Stimulated activated CD4-positive, alpha-beta T cell treated with anti-CD3 and anti-CD28 coated beads, Interleukin-2, amount 100 ng/mL, for 48 hours (primary cell): ENCODE measurements around the gene HRK.
A peak's percentile ranks its signal among the peaks of the same experiment; 100 is the strongest.

Experiments used
- DNase-seq, 2 donors: peaks; one replicate each; pipeline ENCODE4 v3.0.0-alpha.2; 2020

Gene HRK

DNA sequence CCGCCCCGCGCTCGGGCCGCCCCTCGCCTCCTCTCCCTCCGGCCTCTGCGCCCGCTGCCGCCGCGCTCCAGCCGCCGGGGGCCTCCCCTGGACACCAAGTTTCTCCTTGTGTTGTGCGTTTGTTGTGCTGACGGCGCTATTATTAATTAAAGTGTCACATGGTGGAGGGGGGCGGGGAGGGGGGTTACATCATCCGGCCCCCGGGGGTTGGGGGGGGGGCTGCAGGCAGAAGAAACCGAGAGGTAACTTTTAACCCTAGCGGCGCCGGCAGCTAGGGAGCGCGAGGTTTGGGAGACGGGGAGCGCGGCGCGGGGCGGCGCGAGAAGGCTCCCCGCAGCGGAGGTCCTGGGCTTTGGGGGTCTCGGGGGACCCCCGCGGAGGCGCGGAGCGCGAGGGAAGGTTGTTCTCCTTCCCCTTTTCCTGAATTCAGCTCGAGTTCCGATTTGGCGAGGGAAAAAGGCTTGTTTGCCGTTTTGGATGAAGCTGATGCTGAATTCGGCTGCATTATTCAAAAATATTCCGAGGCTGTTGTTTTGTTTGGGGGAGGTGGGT, at the start of gene HRK:
Gene HRK (minus strand): TSS at position 117 of the 552 bp plus-strand sequence. CDS start 134 bp downstream, outside the sequence.
- no peak for DNase-seq

DNA sequence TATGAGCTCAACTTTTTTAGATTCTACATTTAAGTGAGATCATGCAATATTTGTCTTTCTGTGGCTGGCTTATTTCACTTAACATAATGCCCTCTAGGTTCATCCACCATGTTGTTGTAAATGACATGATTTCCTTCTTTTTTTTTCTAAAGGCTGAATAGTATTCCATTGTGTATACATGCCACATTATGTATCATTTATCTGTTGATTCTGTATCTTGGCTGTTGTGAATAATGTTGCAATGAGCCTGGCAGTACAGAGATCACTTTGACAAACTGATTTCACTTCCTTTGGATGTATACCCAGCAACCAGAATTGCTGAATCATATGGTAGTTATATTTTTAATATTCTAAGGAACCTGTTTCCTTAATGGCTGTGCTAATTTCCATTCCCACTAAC, 48.6 kb upstream of the HRK start:
- DNase-seq = no peak

DNA sequence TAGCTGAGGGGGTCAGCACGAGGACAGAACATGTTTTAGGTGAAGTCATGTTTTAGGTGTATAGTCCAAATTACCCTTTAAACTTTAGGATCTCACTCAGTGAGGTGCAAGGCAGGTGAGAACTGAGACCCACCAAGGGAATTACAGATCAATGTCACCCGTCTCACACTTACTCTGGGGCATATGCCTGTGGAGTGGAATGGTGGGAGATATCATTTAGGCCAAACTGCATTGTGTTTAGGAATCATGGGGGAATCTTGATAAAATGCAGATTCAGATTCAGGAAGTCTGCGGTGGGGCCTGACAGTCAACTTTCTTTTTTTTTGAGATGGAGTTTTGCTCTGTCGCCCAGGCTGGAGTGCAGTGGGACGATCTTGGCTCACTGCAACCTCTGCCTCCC, 47.3 kb upstream of the HRK start:
- DNase-seq = no peak

DNA sequence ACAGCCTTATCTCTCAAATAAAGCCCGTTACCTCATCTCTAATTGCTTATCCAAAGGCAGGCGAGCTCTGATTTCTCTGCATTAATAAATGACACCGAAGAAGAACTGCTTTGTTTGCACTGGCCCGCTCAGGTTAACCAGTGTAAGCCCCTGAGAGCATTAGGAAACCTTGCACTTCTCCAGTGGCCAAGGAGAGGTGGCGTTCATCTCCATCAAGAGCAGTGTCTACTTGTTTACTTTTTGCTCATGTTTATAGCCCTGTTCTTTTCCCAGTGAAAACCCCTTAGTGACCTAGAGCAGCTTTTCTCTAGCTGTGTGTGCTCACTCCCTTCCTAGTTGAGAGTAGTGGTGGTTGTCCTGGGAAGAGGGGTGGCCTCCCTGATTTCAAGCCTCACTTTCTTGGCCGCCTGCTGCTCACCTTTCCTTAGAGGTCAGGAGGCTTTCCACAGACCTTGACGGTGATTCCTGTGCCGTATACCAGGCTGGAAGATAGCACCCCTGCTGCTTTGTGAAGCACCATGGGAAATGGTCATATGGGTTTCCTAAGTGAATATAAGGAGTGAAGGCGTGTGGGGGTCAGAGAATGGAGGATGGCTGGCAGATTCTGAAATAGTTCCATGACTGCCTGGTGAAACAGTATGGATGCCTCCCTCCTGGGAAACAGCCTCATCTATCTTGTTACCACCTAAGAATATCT, 46.2 kb upstream of the HRK start:
- no peak for DNase-seq

DNA sequence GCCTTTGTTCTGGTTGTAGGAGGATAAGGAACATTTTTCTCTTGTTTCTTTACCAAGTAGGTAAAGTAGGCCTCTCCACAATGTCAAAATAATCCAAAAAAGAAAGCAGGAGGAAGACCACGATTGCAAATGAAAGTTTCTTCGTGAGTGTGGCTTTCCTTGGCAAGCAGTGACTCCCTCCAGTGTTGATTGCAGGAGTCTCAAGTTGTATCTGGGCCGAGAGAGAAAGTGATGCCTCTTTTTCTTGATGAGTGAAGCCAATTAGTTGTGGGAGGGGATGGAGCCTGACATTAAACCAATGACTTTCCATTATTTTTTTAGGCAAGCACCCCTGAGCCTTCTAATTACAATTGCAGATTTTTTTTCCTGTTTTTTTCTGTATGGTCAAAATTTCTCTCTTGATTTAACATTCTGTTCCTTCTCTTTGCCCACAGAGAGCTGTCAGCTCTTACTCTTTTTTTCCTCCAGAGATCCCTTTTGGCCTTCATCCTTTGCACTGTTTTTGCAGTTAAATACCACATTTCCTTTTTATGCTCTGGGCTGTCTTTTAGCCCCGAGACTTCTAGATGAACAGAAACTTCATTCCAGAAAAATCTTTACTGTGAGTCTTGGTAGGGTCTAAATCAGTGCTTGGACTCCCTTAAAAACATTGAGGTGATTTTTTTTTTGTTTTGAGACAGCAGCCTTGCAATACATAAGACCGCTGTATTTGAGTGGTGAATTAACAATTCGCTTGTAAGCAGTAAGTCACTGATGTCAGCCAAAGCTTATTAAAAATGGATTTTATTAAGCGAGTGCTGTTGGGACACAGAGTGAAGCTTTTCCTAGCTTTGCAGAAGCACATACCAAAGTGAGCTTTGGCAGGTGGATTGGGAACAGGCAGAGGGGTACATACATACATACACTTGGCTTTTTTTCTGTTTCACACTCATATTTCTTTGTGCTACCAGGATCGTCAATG, 45.3 kb upstream of the HRK start:
- no peak for DNase-seq

DNA sequence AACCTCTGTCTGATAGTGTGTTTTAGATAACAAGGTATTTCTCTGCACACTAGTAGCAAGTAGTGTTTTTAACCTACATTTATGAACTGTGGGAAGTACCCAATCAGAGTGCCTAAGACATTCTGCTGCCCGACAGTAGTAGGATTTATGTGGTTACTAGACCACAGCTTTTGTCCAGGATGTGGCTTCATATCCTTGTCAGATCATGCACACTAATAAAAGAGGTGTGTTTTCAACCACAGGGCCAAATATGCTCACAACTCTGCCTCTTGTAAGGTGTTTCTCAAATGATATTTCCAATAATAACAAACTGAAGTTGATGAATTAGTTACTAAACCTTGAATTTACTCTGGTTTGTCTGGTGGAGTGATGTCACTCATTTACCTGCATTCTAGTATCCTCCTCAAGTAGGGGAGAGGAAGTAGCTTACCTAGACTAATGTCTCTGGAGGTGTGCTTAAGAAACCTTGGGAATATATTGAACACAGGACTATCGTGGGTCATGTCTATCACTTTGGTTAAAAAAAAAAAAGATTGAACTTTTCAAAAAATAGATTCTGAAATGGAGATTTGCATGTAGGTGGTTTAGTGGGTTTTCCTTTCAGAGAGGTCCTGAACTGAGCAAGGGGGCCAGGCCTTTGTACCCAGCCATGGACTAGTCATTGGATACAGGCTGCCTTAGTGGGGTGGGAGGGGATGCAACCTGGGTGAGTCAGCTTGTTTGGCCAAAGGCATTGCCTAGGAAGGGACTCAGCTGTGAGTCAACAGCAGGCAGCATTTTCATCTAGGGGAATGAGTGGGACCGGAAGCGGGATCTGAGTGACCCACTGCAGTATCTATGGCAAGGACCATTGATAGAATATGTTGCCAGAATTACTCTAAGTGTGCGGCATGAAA, 43.6 kb upstream of the HRK start:
- peak; percentile 15 to 30 for DNase-seq

DNA sequence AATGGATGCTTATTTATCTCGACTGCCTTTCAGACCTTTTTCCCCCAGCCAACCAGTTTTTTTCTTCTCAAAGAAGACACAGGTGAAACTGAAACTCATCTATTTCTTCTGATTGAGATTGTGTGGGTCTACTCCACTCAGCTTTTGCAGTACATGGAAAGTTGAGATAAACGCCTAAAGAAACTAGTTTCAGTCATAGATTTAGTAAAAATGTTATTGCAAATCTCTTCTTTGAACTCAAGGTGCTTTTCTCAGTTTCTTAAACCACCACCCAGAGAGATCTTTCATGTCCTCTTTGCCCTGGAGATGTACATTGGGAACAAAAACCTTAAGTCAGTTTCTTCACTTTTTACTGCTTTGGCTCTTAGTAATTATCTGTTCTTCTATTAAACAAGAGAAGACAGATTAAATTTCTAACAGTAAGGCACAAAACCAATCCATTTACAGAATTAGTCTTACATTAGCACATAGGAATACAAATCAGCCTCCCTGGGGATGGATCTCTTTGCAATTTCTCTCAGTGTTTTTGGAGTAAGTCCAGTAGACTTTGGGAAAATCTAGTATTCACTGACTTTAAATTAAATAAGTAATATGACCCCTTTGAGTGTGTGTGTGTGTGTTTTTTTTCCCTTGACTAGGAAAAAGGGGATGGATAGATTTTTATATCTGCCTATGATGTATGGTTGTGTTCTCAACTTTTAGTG, 41.1 kb upstream of the HRK start:
- DNase-seq = no peak

DNA sequence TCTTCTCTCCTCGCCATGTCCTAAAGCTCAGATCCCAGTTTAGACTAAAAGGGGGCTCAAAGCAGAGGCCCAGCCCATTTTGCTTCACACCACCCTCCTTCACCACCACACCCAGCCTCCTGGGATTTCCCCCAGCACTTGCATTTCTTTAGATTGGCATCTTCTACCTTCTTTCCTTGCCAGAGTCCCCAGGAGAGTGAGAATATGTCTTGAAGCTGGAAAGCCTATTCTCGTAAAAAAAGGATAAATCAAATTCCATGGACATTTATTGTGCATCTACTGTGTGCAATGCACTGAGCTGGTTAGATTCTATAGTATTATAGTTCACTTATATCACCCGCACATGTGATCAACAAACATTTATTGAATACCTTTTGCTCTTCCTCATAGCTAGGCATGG, 39.7 kb upstream of the HRK start:
- DNase-seq = no peak

DNA sequence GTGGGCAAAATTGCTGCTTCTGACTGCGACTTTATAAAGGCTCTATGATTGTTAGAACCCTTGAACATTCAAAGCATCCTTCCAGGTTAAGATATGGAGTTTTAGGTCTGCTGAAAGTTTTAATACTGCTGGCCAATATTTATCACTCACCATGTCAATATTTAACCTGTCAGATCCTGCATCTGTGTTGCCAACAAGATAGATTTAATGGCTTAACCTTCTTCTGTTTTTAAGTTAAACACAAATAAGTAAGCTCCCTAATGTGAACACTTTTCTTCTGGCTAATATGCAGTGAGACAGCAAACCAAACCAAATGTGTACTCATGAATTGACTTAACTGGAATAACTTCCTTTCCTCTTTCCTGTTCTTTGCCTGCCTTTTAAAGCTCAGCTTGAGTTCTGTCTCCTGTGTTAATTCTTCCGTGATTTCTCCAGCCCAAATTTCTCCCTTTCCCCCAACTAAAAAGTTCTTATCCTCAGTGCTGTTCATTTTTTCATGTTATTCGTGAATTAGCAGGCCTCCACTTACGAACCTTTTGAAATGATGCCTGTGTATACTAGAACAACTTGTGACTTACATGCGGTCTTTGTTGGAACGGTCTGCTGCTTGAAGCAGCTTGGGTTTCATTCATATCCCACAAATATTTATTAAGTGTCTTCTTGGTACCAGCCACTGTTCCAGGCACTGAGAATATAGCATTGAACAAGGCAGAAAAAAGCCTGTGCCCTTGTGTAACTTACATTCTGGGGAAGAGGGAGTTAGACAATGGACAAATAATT, 38.7 kb upstream of the HRK start:
- DNase-seq = no peak

DNA sequence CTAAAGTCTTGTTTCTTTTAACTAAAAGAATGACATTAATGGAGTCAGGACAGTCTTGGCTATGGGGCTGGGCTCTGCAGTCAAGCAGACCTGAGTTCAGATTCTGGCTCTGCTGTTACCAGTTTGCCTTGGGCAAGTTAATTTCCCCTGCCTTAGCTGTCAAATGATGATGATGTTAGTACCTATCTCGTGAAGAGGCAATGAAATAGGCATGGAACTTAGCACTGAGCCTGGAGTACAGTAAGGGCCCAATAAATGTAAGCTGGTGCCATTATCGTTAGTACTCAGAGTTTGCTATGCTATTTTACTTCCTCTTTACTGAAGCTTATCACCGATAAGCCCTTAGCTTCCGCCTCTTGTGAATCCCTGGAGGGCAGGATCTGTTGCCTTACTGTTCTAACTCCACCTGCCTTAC, 38.0 kb upstream of the HRK start:
- no peak for DNase-seq

DNA sequence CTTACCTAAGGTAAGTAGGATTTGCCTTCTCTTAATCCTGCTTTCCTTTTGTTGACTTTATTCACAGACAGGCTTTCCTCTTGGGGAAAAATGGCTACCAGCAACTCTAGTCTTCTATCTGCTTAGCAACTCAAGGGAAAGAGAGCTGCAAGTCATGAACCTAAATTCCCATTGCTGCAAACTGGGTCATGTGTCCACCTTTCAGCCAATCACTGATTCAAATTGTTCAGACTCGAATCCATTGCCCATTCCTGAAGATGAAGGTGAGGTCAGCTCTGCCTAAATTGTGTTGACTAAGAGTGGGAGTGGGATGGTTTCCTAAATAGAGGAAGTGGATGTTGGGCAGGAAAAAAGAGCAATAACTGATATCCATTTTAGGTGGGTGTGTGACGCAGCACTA, 37.2 kb upstream of the HRK start:
- DNase-seq = no peak

DNA sequence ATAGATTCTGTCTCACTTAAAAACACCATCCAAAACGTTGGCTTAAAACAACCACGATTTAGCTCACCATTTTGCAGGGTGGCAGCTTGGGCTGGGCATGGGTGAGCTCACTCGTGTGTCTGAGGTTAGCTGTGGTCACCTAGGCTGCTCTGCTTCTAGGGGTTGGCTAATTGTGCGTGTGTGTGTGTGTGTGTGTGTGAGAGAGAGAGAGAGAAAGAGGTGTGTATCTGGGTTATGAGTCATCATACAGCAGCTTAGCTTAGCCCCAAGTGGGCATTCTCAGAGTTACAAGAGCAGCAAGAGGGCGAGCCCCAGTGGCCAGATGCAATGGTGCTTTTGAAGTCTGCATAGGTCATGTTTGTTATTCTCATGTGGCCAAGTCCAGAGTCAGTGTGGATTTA, 35.5 kb upstream of the HRK start:
- DNase-seq = peak; percentile 17 to 25

DNA sequence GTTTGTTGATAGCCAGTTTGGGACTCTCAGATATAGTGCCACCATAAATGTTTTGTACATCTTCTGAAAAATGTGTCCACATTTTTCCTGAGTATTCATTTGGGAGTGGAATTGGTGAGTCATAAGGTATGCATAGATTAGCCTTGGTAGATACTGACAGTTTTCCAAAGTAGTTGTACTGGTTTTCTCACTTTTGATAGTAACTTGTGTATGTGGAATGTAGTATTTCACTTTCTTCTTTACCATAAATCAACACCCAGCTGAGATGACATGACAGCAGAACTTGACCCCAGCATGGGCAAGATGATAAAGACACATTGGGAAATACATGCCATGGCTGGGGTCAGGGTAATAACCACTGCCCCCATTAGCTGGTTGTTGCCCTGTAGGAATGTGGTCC, 34.9 kb upstream of the HRK start:
- DNase-seq = no peak

DNA sequence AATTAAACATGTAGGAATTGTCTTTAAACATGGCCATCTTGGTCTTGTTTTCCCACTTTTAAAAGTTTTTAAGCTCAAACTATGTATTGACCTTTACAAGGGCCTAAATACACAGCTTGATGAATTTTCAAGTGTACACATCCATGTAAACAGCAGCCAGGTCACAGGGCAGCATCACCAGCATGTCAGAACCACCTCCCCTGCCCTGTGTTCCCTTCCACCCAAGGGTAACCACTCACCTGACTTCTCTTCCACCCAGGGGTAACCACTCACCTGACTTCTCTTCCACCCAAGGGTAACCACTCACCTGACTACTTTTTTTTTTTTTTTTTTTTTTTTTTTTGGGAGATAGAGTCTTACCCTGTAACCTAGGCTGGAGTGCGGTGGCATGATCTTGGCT, 34.1 kb upstream of the HRK start:
- no peak for DNase-seq

DNA sequence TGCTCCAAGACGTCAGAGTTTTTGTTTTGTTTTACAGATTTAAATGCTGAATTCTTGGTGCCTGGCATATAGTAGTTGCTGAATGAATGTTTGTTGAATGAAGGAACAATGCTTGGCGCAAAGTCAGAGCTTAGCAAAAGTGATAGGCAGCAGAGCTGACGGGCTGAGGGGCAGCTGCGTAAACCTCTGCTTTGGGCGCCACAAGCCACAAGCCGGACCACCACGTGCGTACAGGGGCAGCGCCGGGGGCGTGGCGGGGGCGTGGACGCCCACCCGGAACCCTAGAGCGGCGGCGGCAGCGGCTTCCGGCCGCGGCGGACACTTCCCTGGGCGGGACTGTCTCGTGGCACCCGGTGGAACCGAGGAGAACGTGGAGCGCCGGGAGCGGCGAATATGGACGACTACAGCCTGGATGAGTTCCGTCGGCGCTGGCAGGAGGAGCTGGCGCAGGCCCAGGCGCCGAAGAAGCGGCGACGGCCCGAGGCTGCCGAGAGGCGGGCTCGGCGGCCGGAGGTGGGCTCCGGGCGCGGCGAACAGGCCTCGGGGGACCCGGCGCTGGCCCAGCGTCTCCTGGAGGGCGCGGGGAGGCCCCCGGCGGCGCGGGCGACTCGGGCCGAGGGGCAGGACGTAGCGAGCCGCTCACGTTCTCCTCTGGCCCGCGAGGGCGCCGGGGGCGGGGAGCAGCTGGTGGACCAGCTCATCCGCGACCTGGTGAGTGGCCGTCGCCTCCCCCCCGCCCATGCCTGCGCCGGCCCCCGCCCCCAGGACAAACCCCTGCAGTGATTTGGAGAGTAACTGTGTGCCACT, 29.6 kb upstream of the HRK start, which contains the start of gene FBXW8:
Gene FBXW8 (plus strand): TSS at position 306 of the 807 bp plus-strand sequence. CDS start 88 bp downstream, at position 394.
- DNase-seq = peak; percentile 53 to 59

DNA sequence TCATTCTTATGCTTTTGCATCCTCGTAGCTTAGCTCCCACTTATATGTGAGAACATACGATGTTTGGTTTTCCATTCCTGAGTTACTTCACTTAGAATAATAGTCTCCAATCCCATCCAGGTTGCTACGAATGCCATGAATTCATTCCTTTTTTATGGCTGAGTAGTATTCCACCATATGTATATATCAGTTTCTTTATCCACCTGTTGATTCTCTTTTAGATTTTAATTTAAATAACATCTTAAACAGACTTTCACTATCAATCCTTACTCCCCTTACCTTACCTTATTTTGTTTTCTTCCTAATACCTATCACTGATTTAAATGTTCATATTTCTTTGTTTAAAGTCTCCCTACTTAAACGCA, 29.0 kb upstream of the HRK start:
- DNase-seq = no peak

DNA sequence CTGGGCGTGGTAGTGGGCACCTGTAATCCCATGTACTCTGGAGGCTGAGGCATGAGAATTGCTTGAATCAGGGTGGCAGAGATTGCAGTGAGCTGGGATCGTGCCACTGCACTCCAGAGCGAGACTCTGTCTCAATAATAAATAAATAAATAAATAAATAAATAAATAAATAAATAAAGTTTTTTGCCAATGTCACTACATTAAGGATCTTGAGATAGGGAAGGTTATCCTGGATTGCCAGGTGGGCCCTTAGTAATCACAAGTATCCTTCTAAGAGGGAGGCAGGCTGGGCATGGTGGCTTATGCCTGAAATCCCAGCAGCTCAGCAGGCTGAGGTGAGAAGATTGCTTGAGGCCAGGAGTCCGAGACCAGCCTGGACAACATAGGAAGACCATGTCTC, 25.0 kb upstream of the HRK start:
- no peak for DNase-seq

DNA sequence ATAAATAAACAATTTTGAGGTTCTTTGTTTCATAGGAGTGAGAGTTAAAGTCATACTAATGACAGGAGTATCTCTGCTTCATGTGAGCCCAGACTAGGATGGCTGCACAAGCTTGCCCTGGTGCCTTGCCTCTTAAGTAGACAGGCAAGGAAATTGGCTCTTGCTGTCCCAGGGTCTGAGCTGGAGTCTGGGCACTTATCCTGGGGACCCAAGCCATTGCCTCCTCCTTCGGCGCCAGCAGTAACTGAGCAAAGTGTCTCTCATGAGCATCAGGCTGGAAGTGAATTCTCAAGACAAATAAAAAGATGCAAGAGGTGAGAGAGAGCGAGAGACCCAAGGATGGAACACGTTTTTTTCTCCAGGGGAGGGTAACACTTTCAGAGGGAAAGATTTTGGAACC, 22.6 kb upstream of the HRK start:
- no peak for DNase-seq

DNA sequence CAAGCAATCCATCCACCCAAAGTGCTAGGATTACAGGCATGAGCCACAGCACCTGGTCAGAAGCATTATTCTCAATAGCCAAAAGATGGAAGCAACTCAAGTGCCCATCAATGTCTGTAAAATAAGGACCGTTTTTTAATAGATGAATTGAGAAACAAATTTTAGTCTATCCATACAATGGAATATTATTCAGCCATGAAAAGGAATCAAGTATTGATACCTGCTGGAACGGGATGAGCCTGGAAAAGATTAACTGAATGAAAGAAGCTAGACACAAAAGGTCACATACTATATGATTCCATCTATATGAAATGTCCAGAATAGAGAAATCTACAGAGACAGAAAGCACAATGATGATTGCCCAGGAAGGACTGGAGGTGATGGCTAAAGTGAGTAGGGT, 20.4 kb upstream of the HRK start:
- DNase-seq = no peak

DNA sequence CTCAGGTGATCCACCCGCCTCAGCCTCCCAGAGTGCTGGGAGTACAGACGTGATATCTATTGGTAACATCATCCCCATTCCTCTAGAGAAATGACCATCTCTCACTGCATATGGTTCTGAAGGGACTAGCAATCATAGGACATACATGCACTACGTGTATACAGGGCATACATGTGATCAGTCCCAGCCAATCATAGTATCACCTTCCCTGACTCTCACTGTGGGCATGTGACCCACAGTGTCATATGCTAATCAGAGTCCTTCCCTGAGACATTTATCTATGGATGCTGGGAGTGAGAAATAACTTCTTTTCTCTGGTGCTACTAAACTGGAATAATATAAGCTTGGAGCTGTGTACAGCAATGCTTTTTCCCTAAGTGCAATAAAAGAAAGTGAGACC, 17.4 kb upstream of the HRK start:
- DNase-seq = no peak
